ENCODE results near the gene HDAC11. TPM values are rescaled to one million over a fixed set of nuclear protein-coding genes. Genes with fewer than 3 reads are reported as not detected.

HDAC11 gene
- total RNA-seq, 2 experiments from 2014 or later: 0.74 to 1.1 TPM

DNA sequence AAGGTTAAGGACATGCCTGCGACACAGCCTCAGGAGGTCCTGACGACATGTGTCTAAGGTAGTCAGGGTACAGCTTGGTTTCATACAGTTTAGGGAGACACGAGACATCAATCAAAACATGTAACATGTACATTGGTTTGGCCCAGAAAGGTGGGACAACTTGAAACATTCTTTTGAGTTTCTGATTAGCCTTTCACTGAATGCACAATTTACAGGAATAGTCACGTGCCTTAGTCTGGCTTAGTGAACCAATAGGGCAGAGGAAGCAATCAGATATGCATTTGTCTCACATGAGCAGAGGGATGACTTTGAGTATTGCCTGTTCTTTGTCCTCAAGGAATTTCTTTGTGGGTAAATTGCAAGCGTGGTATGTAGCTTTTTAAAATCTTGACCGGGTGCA is 24.5 kb upstream of the HDAC11 start:
- Histone ChIP-seq H2AFZ (ENCODE audit: low read length) (no peak overlapping the region), H3K9me3 (ENCODE audit: low read length) (no peaks in the 10 kb centered on the region), H3K27ac (ENCODE audit: low read depth, low read length, poor library complexity, severe bottlenecking) (no peak overlapping the region), H4K20me1 (ENCODE audit: insufficient read depth, low read length) (no peaks in the 10 kb centered on the region), H3K36me3 (ENCODE audit: insufficient read depth, low read length) (no peaks in the 10 kb centered on the region), H3K4me2 (ENCODE audit: low read length) (no peak overlapping the region), H3K4me3 (ENCODE audit: low read depth, low read length, poor library complexity, severe bottlenecking) (no peak overlapping the region), H3K4me1 (ENCODE audit: insufficient read depth, low read length, poor library complexity, severe bottlenecking) (peaks cover 20% of the 10 kb centered on the region), H3K9me2 (ENCODE audit: insufficient read depth, low read length) (no peaks in the 10 kb centered on the region), H3K79me2 (ENCODE audit: insufficient read depth, low read depth, low read length) (no peaks in the 10 kb centered on the region)
- CTCF ChIA-PET (ENCODE audit: unreplicated experiment): interaction anchor here (0.6 kb wide), 1 partner anchor 364 kb away, joined by 4 read pairs; no protein-coding TSS in a partner anchor
- intact Hi-C loops (cut with micrococcal nuclease; ENCODE audit: unreplicated experiment): loop anchor here (10.0 kb wide), 1 partner anchor 221 kb away; no protein-coding TSS in a partner anchor
- DNase-seq (ENCODE audit: low spot score): no peak
- TF ChIP-seq, protein P1, sequence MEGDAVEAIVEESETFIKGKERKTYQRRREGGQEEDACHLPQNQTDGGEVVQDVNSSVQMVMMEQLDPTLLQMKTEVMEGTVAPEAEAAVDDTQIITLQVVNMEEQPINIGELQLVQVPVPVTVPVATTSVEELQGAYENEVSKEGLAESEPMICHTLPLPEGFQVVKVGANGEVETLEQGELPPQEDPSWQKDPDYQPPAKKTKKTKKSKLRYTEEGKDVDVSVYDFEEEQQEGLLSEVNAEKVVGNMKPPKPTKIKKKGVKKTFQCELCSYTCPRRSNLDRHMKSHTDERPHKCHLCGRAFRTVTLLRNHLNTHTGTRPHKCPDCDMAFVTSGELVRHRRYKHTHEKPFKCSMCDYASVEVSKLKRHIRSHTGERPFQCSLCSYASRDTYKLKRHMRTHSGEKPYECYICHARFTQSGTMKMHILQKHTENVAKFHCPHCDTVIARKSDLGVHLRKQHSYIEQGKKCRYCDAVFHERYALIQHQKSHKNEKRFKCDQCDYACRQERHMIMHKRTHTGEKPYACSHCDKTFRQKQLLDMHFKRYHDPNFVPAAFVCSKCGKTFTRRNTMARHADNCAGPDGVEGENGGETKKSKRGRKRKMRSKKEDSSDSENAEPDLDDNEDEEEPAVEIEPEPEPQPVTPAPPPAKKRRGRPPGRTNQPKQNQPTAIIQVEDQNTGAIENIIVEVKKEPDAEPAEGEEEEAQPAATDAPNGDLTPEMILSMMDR (conservative IDR thresholded peaks at IDR 0.05; ENCODE audit: low read length): no peak
- TF ChIP-seq EZH2phosphoT487 (IDR thresholded peaks at IDR 0.05; ENCODE audit: borderline replicate concordance, low read depth, low read length): no peak
- no TSS peak for BruUV-seq (replicated peaks)
- POLR2A ChIA-PET: interaction anchor here (0.6 to 1.2 kb wide), 3 partner anchors 30 to 75 kb away, joined by 3 to 4 read pairs (median 3); no protein-coding TSS in a partner anchor

DNA sequence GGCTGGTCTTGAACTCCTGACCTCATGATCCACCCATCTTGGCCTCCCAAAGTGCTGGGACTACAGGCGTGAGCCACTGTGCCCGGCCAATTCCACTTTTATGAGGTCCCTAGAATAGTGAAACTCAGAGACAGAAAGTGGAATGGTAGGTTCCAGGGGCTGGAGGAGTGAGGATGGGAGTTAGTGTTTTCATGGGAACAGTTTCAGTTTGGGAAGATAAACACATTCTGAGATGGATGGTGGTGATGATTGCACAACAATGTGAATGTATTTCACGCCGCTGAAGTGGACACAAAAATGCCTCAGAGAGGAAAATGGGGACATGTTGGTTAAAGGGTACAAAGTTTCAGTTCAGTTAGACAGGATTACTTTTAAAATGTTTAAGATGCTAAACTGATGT is 22.5 kb upstream of the HDAC11 start:
- ChIA-PET POLR2A (no interaction called here), CTCF (ENCODE audit: unreplicated experiment) (no interaction called here)
- no peaks in the 10 kb centered on the region for H3K9me3 ChIP-seq (ENCODE audit: low read length)
- H3K36me3 ChIP-seq (ENCODE audit: insufficient read depth, low read length): no peaks in the 10 kb centered on the region
- no peak overlapping the region for H3K4me2 ChIP-seq (ENCODE audit: low read length)
- no peaks in the 10 kb centered on the region for H3K79me2 ChIP-seq (ENCODE audit: insufficient read depth, low read depth, low read length)
- intact Hi-C loops (cut with micrococcal nuclease; ENCODE audit: unreplicated experiment): loop anchor here (10.0 kb wide), 1 partner anchor 223 kb away; no protein-coding TSS in a partner anchor
- H4K20me1 ChIP-seq (ENCODE audit: insufficient read depth, low read length): no peaks in the 10 kb centered on the region
- TF ChIP-seq EZH2phosphoT487 (IDR thresholded peaks at IDR 0.05; ENCODE audit: borderline replicate concordance, low read depth, low read length): no peak
- TF ChIP-seq, protein P1 (conservative IDR thresholded peaks at IDR 0.05; ENCODE audit: low read length): no peak
- no peaks in the 10 kb centered on the region for H3K9me2 ChIP-seq (ENCODE audit: insufficient read depth, low read length)
- H3K27ac ChIP-seq (ENCODE audit: low read depth, low read length, poor library complexity, severe bottlenecking): no peak overlapping the region
- H3K4me3 ChIP-seq (ENCODE audit: low read depth, low read length, poor library complexity, severe bottlenecking): no peak overlapping the region
- no peak overlapping the region for H2AFZ ChIP-seq (ENCODE audit: low read length)
- peaks cover 13% of the 10 kb centered on the region for H3K4me1 ChIP-seq (ENCODE audit: insufficient read depth, low read length, poor library complexity, severe bottlenecking)
- no peak for DNase-seq (ENCODE audit: low spot score)
- no TSS peak for BruUV-seq (replicated peaks)

DNA sequence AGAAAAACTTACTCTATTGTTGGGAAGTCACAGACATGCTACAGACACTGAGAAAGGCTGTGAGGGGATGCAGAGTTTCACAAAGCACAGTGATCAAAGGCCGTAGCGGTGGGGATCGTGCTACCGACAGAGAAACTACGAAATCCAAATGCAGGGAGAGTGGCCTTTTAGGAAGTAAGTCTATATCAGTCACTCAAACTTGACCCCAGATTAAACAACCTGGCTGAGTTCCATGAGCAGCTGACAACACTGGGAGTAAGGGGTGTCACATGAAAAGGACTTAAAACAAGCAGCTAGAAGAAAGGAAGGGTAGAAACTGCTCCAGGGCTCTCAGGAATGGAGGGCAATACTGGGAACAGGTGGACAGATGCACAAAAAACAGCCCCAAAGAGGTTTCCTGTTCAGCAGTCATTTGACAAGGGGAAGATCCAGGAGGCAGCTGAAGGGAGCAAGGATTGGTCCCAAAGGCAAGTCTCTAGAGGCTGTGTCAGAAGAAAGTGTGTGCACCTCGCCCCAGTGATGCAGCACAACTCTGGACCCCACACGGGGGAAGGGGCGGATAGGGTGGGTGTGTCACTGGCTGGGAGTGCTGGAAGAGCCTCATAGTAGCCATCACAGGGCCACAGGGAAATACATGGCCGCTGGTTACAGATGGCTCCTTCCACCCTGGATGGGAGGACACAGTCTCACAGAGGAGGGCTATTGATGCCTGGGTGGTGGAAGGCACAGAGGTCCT is 20.3 kb upstream of the HDAC11 start:
- H3K36me3 ChIP-seq (ENCODE audit: insufficient read depth, low read length): no peaks in the 10 kb centered on the region
- no peaks in the 10 kb centered on the region for H3K79me2 ChIP-seq (ENCODE audit: insufficient read depth, low read depth, low read length)
- H4K20me1 ChIP-seq (ENCODE audit: insufficient read depth, low read length): no peaks in the 10 kb centered on the region
- intact Hi-C loops (cut with micrococcal nuclease; ENCODE audit: unreplicated experiment): loop anchor here (10.0 kb wide), 1 partner anchor 225 kb away; no protein-coding TSS in a partner anchor
- no peak for DNase-seq (ENCODE audit: low spot score)
- no peak overlapping the region for H3K4me3 ChIP-seq (ENCODE audit: low read depth, low read length, poor library complexity, severe bottlenecking)
- peaks cover 6% of the 10 kb centered on the region for H3K4me1 ChIP-seq (ENCODE audit: insufficient read depth, low read length, poor library complexity, severe bottlenecking)
- H3K9me3 ChIP-seq (ENCODE audit: low read length): no peaks in the 10 kb centered on the region
- TF ChIP-seq, protein P1 (conservative IDR thresholded peaks at IDR 0.05; ENCODE audit: low read length): no peak
- TF ChIP-seq EZH2phosphoT487 (IDR thresholded peaks at IDR 0.05; ENCODE audit: borderline replicate concordance, low read depth, low read length): no peak
- no TSS peak for BruUV-seq (replicated peaks)
- no peaks in the 10 kb centered on the region for H3K9me2 ChIP-seq (ENCODE audit: insufficient read depth, low read length)
- POLR2A ChIA-PET: no interaction called here
- H3K4me2 ChIP-seq (ENCODE audit: low read length): no peak overlapping the region
- H2AFZ ChIP-seq (ENCODE audit: low read length): no peak overlapping the region
- CTCF ChIA-PET (ENCODE audit: unreplicated experiment): no interaction called here
- H3K27ac ChIP-seq (ENCODE audit: low read depth, low read length, poor library complexity, severe bottlenecking): no peak overlapping the region

Measured in OCI-LY7 (cell line).